ENCODE results near the gene MYL3. TPM values are rescaled to one million over a fixed set of nuclear protein-coding genes. Genes with fewer than 3 reads are reported as not detected.

Gene MYL3
- total and polyA plus RNA-seq, 2 of the 4 experiments (the other 2 are of a cell fraction), result 0.09 TPM; not detected in 1

- Histone ChIP-seq H3K9me1 (ENCODE audit: insufficient read depth, low read length) (no peaks in the 10 kb centered on the region; the same call in 1 of the 2 replicates), H3K14ac (replicated peaks; ENCODE audit: low read depth, low read length) (no peak overlapping the region), H3K23ac (ENCODE audit: low read depth, low read length) (no peak overlapping the region), H3K9me3 (ENCODE audit: control insufficient read depth, insufficient read depth, low read length) (no peaks in the 10 kb centered on the region), H2BK20ac (ENCODE audit: low read depth, low read length) (no peak overlapping the region), H4K91ac (ENCODE audit: insufficient read depth, low read depth, low read length) (no peak overlapping the region), H3K27me3 (ENCODE audit: control insufficient read depth, insufficient read depth, low read length) (peaks cover 40% of the 10 kb centered on the region), H2AK9ac (replicated peaks; ENCODE audit: low read depth, low read length, poor library complexity) (peak overlapping the region; percentile 6), H3K36me3 (ENCODE audit: control insufficient read depth, insufficient read depth, low read length) (no peaks in the 10 kb centered on the region), H3K27ac (ENCODE audit: insufficient read depth, low read length) (no peak overlapping the region), H3K56ac (ENCODE audit: extremely low read depth, insufficient read depth, low read length) (no peak overlapping the region), H4K5ac (ENCODE audit: low read depth, low read length) (no peak overlapping the region), H2BK5ac (ENCODE audit: low read depth, low read length, poor library complexity, severe bottlenecking) (no peak overlapping the region), H2AFZ (replicated peaks; ENCODE audit: low read length, poor library complexity) (no peak overlapping the region), H4K20me1 (ENCODE audit: insufficient read depth, low read length) (no peaks in the 10 kb centered on the region), H2BK120ac (ENCODE audit: low read depth, low read length) (no peak overlapping the region), H3K4ac (ENCODE audit: low read depth, low read length) (no peak overlapping the region), H2BK15ac (ENCODE audit: low read depth, low read length) (no peak overlapping the region), H2AK5ac (ENCODE audit: low read depth, low read length) (no peak overlapping the region), H3K9ac (ENCODE audit: low read depth, low read length) (no peak overlapping the region), H3K18ac (ENCODE audit: low read depth, low read length) (no peak overlapping the region), H4K8ac (ENCODE audit: low read depth in 2 of 2, low read length in 2 of 2) (no peak overlapping the region), H3K79me1 (ENCODE audit: low read depth in 1 of 2, low read length in 2 of 2) (no peaks in the 10 kb centered on the region), H3K4me3 (ENCODE audit: insufficient read depth, low read depth, low read length) (no peak overlapping the region), H3K4me1 (ENCODE audit: control insufficient read depth, insufficient read depth, low read length) (no peaks in the 10 kb centered on the region), H3K4me2 (ENCODE audit: low read depth, low read length) (no peak overlapping the region)
- in situ Hi-C loops (cut with MboI; ENCODE audit: low sequenced_read_pairs), result no loop called here
- ChIA-PET POLR2A (ENCODE audit: unreplicated experiment) (no interaction called here), CTCF (no interaction called here)
- ATAC-seq (ENCODE audit: low read depth), result no peak
- 89% methylated on average over 2 of the region's 2 CpGs; no CpG with 5 or more reads in 1 of the 2 experiments for WGBS, 2 experiments (ENCODE audit: extremely low coverage in 2 of 2, insufficient read length in 1 of 2)
- intact Hi-C loops (cut with micrococcal nuclease), result no loop called here
- no TSS peak for BruUV-seq (replicated peaks)
- dilution Hi-C loops (cut with HindIII; ENCODE audit: low sequenced_read_pairs, unreplicated experiment), result no loop called here
- DNase-seq, result no peak
- TF ChIP-seq MXI1 (IDR thresholded peaks at IDR 0.05; ENCODE audit: borderline replicate concordance, low read depth, low read length) (no peak), MAFK (IDR thresholded peaks at IDR 0.05; ENCODE audit: low read depth, low read length) (no peak), RAD21 (IDR thresholded peaks at IDR 0.05; ENCODE audit: low read length) (no peak)
Measured at GRCh38 chr3:46852839-46853355, 10.3 kb downstream of the MYL3 start.
